ENCODE data around the gene RIOK3. TPM values are rescaled to one million over a fixed set of nuclear protein-coding genes. Genes with fewer than 3 reads are reported as not detected.

RIOK3 gene
- total and polyA plus RNA-seq, 10 of the 15 experiments (the other 5 are each of a cell fraction or from before 2014, with no cell fraction given): 18.0 to 87.5 (median 53.8) TPM

DNA sequence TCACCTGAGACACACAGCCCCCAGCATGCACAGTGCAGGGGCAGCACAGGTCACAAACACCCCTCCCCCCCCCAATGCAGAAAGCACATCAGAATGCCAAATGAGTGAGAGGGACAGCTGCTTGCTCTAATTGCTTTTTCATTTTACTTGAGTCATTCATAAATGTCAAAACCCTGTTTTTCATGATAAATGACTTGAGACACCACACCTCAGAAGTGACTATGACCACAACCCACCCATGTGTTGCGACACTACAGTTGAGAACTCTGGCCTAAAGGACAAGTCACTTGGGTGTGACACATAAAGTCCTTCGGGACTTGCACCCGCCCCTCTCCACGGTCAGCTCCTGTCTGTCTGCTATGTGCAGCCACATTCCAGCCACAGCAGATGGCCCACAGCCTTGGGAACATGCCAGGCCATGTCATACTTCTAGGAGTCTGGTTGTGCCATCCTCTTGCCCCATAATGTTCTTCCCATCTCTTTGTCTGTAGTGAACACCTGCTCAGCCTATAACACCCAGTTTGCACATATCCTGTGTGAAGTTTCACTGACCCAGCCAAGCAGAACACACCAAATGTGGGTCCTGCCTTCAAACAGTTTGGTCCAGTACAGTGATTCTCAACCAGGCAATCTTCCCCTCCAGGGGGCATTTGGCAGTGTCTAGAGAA, 30.2 kb upstream of the RIOK3 start:
- ChIA-PET POLR2A (interaction anchor here (0.6 to 1.6 kb wide), 9 partner anchors 9 to 401 kb away, joined by 3 to 10 read pairs (median 3); partner anchors contain the start of genes CABLES1 and RIOK3), RAD21 (ENCODE audit: unreplicated experiment) (interaction anchor here (0.6 to 2.9 kb wide), 14 partner anchors 10 to 289 kb away, joined by 3 to 23 read pairs (median 4); partner anchors contain the start of gene RIOK3), CTCF (interaction anchor here (0.7 to 4.2 kb wide), 14 partner anchors 10 to 488 kb away, joined by 3 to 16 read pairs (median 4); partner anchors contain the start of genes RIOK3 and RMC1), SMC1A (ENCODE audit: uncharacterized antibody, unreplicated experiment) (interaction anchor here (0.6 to 2.4 kb wide), 21 partner anchors 10 to 487 kb away, joined by 3 to 19 read pairs (median 4); partner anchors contain the start of gene RIOK3)
- Histone ChIP-seq H2AFZ (ENCODE audit: control insufficient read depth, low read depth, low read length) (peak overlapping the region; percentile 14), H3K27me3 (replicated peaks in 1 of 2; ENCODE audit: control insufficient read depth in 2 of 2, insufficient read depth in 2 of 2, low read length in 1 of 2) (no peaks in the 10 kb centered on the region), H3K79me2 (ENCODE audit: control insufficient read depth, insufficient read depth, low read length) (no peaks in the 10 kb centered on the region), H3K36me3 (ENCODE audit: control insufficient read depth in 2 of 2, insufficient read depth in 2 of 2, low read length in 1 of 2) (no peaks in the 10 kb centered on the region), H3K4me2 (ENCODE audit: control insufficient read depth, insufficient read depth) (peak overlapping the region; percentile 65), H3K9me3 (replicated peaks; ENCODE audit: control insufficient read depth, insufficient read depth, low read length) (no peaks in the 10 kb centered on the region; the same call in 2 of the 3 replicates), H3K4me3 (peak overlapping the region; percentile 55; the same call in 1 of the 2 replicates), H3K9ac (ENCODE audit: control insufficient read depth, insufficient read depth, low read length) (peak overlapping the region; percentile 12; the same call in 1 of the 2 replicates), H3K4me1 (ENCODE audit: control insufficient read depth, insufficient read depth, low read length) (peaks cover 24% of the 10 kb centered on the region), H4K20me1 (ENCODE audit: control insufficient read depth, insufficient read depth) (no peaks in the 10 kb centered on the region), H3K27ac (ENCODE audit: control insufficient read depth, insufficient read depth) (peak overlapping the region; percentile 62)
- no TSS peak for BruUV-seq (replicated peaks)
- DNase-seq (ENCODE audit: low read depth, low spot score): peak; percentile 92
- peak; percentile 96 for ATAC-seq
- intact Hi-C loops (cut with micrococcal nuclease; ENCODE audit: unreplicated experiment) (loop anchor here (1.0 to 2.0 kb wide), 3 partner anchors 30 to 192 kb away; partner anchors contain the start of gene RIOK3), in situ Hi-C loops (cut with MboI) (no loop called here)
- FAIRE-seq: peak; percentile 89
- WGBS (ENCODE audit: insufficient coverage, insufficient replicate concordance, low lambda C conversion rate, missing lambda C conversion rate): 1% methylated on average over 4 of the region's 4 CpGs
- TF ChIP-seq MTA3 (IDR thresholded peaks at IDR 0.05; ENCODE audit: borderline replicate concordance, low read length) (0 out of 2 replicates have a peak, but pooled peaks have one; percentile 20), RCOR1 (conservative IDR thresholded peaks at IDR 0.05; ENCODE audit: low read depth, low read length) (no peak; the same call in 1 of the 2 replicates), ZNF24 (IDR thresholded peaks at IDR 0.05) (no peak), RAD51 (IDR thresholded peaks at IDR 0.05) (peak; percentile 41; the same call in 1 of the 2 replicates), MYB (IDR thresholded peaks at IDR 0.05; ENCODE audit: borderline replicate concordance, low read depth, low read length) (0 out of 2 replicates have a peak, but pooled peaks have one; percentile 18), CEBPB (IDR thresholded peaks at IDR 0.05; ENCODE audit: borderline replicate concordance in 1 of 2, low read depth in 2 of 2, low read length in 2 of 2) (peak in 1 of 2 experiments; percentile 90; a peak in 2 of 4 replicates), CHD4 (IDR thresholded peaks at IDR 0.05) (no peak), IKZF2 (IDR thresholded peaks at IDR 0.05) (peak; percentile 93), KDM1A (IDR thresholded peaks at IDR 0.05; ENCODE audit: borderline replicate concordance) (no peak), CBX3 (IDR thresholded peaks at IDR 0.05; ENCODE audit: borderline replicate concordance, low read depth) (no peak), PML (IDR thresholded peaks at IDR 0.05; ENCODE audit: low read length) (no peak), POLR2A (IDR thresholded peaks at IDR 0.05; ENCODE audit: low read depth, low read length) (no peak), BCL11A (IDR thresholded peaks at IDR 0.05; ENCODE audit: low read depth, low read length) (peak; percentile 95), KAT2A (conservative IDR thresholded peaks at IDR 0.05; ENCODE audit: control insufficient read depth, low read depth, low read length) (no peak), RB1 (IDR thresholded peaks at IDR 0.05; ENCODE audit: borderline replicate concordance) (no peak), PAX5 (IDR thresholded peaks at IDR 0.05; ENCODE audit: borderline replicate concordance, low read depth, low read length) (peak; percentile 99), BMI1 (IDR thresholded peaks at IDR 0.05; ENCODE audit: borderline replicate concordance) (peak; percentile 85)
- TF ChIP-seq, protein P1, sequence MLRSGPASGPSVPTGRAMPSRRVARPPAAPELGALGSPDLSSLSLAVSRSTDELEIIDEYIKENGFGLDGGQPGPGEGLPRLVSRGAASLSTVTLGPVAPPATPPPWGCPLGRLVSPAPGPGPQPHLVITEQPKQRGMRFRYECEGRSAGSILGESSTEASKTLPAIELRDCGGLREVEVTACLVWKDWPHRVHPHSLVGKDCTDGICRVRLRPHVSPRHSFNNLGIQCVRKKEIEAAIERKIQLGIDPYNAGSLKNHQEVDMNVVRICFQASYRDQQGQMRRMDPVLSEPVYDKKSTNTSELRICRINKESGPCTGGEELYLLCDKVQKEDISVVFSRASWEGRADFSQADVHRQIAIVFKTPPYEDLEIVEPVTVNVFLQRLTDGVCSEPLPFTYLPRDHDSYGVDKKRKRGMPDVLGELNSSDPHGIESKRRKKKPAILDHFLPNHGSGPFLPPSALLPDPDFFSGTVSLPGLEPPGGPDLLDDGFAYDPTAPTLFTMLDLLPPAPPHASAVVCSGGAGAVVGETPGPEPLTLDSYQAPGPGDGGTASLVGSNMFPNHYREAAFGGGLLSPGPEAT (IDR thresholded peaks at IDR 0.05; ENCODE audit: low read depth): peak; percentile 88
- TF ChIP-seq, protein P2, sequence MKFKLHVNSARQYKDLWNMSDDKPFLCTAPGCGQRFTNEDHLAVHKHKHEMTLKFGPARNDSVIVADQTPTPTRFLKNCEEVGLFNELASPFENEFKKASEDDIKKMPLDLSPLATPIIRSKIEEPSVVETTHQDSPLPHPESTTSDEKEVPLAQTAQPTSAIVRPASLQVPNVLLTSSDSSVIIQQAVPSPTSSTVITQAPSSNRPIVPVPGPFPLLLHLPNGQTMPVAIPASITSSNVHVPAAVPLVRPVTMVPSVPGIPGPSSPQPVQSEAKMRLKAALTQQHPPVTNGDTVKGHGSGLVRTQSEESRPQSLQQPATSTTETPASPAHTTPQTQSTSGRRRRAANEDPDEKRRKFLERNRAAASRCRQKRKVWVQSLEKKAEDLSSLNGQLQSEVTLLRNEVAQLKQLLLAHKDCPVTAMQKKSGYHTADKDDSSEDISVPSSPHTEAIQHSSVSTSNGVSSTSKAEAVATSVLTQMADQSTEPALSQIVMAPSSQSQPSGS (IDR thresholded peaks at IDR 0.05; ENCODE audit: low read length): peak; percentile 55
- TF ChIP-seq, protein P3, sequence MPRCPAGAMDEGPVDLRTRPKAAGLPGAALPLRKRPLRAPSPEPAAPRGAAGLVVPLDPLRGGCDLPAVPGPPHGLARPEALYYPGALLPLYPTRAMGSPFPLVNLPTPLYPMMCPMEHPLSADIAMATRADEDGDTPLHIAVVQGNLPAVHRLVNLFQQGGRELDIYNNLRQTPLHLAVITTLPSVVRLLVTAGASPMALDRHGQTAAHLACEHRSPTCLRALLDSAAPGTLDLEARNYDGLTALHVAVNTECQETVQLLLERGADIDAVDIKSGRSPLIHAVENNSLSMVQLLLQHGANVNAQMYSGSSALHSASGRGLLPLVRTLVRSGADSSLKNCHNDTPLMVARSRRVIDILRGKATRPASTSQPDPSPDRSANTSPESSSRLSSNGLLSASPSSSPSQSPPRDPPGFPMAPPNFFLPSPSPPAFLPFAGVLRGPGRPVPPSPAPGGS (IDR thresholded peaks at IDR 0.05; ENCODE audit: borderline replicate concordance, insufficient read depth, low read depth, low read length, poor library complexity, severe bottlenecking): no peak

Data from GM12878 (cell line).